Measurements from ENCODE around the gene FTL.
A peak's percentile ranks its signal among the peaks of the same experiment; 100 is the strongest.
"Not testable (repeated sequence)": the region's sequence is repeated elsewhere in the genome, so short reads cannot be mapped to it uniquely, and the experiment has no call there.

FTL gene

GRCh38 chr19:48965040-48965805, at the start of gene FTL:
FTL (plus strand) TSS chr19:48965309; CDS start chr19:48965508, 199 bp downstream.
- peak; percentile 97 for DNase-seq

DNA sequence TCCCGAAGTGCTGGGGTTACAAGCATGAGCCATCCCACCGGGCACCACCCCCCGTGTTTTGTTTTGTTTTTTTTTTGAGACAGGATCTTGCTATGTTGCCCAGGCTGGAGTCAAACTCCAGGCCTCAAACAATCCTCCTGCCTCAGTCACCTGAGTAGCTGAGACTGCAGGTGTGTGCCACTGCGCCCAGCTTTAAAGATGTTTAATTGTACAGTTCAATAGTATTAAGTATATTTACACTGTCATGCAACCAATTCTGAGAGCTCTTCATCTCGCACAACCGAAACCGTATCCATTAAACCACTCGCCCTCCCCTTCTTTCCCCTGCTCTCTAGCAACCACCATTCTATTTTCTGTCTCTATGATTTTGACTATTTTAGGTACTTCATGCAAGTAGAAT, 49.4 kb upstream of the FTL start:
- peak; percentile 96 for DNase-seq

DNA sequence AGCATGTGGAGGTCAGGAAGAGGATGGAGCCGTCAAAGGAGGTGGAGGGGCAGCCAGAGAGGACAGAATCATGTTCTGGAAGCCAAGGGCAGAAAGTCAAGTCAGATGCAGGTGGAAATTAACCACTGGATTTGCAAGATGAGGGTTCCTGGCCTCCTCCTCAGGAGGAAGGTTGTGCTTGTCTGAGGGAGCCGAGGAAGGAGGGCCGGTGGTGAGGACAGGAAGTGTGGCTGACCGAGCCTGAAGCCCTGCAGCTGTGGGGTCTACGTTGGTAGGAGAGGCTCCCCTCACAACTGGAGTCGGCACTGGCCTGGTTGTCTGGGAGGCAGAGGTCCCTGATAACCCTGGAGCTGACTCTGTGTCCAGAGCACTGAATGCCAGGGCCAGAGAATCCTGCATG, 47.0 kb upstream of the FTL start:
- DNase-seq: no peak

DNA sequence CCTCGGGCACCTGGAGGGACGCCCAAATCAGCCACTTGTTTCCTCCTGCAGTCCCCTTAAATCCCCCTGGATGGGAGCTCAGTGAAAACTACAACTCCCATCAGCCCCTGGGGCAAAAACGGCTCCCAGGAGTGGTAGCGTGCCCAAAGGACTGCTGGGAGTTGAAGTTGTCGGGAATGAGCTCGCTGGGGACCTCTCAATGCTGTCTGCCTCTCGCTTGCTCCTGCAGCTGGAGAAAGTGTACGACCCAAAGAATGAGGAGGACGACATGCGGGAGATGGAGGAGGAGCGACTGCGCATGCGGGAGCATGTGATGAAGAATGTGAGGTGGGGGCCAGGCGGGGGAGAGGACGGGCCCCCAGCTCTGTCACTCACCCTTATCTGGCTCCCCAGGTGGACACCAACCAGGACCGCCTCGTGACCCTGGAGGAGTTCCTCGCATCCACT, 46.3 kb upstream of the FTL start:
- peak; percentile 54 for DNase-seq

DNA sequence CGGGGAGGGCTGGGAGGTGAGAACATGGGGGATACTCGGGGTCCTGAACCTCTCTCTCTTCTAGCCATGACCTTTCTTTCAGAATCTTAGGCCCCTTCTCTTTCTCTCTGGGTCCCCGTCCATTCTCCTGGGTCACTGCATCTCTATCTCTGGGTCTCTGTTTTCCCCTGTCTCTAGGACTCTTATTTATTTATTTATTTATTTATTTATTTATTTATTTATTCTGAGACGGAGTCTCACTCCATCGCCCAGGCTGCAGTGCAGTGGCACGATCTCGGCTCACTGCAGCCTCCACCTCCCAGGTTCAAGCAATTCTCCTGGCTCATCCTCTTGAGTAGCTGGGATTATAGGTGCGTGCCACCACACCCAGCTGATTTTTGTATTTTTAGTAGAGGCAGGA, 45.8 kb upstream of the FTL start:
- DNase-seq: not testable (repeated sequence)

DNA sequence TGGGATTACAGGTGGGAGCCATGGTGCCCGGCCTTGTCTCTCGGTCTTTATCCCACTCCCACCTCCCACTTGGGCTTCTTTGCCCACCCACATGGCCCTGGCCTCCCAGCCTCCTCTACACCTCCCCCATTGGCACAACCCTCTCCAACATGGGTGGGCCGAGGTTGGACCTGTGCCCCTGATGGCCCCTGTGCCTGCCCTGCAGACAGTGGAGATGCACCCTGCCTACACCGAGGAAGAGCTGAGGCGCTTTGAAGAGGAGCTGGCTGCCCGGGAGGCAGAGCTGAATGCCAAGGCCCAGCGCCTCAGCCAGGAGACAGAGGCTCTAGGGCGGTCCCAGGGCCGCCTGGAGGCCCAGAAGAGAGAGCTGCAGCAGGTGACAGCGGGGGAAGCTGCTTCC, 44.2 kb upstream of the FTL start:
- DNase-seq: no peak

DNA sequence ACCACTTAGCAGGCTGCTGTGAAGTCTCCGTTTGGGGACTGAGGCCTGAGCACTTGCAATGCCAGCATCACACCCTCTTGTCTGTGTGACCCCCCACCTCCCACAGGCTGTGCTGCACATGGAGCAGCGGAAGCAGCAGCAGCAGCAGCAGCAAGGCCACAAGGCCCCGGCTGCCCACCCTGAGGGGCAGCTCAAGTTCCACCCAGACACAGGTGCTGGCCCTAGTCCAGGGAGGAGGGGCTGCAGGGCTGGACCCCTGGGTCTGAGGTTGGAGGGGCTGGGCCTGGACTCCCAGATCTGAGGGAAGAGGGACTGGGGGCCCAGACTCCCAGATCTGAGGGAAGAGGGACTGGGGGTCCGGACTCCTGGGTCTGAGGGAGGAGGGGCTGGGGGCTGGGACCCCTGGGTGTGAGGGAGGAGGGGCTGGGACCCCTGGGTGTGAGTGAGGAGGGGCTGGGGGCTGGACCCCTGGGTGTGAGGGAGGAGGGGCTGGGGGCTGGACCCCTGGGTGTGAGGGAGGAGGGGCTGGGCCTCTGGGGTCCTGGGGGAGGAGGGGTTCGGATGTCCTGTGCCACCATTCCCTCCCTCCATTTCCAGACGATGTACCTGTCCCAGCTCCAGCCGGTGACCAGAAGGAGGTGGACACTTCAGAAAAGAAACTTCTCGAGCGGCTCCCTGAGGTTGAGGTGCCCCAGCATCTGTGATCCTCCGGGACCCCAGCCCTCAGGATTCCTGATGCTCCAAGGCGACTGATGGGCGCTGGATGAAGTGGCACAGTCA, 43.2 kb upstream of the FTL start:
- no peak for DNase-seq

DNA sequence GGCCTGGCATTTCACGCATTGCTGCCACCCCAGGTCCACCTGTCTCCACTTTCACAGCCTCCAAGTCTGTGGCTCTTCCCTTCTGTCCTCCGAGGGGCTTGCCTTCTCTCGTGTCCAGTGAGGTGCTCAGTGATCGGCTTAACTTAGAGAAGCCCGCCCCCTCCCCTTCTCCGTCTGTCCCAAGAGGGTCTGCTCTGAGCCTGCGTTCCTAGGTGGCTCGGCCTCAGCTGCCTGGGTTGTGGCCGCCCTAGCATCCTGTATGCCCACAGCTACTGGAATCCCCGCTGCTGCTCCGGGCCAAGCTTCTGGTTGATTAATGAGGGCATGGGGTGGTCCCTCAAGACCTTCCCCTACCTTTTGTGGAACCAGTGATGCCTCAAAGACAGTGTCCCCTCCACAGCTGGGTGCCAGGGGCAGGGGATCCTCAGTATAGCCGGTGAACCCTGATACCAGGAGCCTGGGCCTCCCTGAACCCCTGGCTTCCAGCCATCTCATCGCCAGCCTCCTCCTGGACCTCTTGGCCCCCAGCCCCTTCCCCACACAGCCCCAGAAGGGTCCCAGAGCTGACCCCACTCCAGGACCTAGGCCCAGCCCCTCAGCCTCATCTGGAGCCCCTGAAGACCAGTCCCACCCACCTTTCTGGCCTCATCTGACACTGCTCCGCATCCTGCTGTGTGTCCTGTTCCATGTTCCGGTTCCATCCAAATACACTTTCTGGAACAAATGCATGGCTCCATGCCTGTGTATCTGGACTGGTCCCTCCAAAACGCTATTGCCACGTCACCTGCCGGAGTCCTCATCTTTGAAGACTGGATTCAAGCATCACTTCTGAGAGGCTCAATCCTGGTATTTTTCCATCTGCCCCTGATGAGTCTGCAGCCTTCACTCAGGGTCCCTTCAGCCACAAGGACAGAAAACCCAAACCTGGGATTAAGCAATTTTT, 42.3 kb upstream of the FTL start:
- DNase-seq: no peak

- peak; percentile 27 for DNase-seq
Observed at GRCh38 chr19:48925240-48925843, 39.8 kb upstream of the FTL start.

GRCh38 chr19:48925890-48926289, 39.2 kb upstream of the FTL start:
- DNase-seq: not testable (repeated sequence)

GRCh38 chr19:48926909-48927308, 38.2 kb upstream of the FTL start:
- DNase-seq: peak; percentile 70

- not testable (repeated sequence) for DNase-seq
Observed at GRCh38 chr19:48927692-48928091, 37.4 kb upstream of the FTL start.

- DNase-seq: peak; percentile 36
Observed at GRCh38 chr19:48928164-48929025, 36.7 kb upstream of the FTL start.

DNA sequence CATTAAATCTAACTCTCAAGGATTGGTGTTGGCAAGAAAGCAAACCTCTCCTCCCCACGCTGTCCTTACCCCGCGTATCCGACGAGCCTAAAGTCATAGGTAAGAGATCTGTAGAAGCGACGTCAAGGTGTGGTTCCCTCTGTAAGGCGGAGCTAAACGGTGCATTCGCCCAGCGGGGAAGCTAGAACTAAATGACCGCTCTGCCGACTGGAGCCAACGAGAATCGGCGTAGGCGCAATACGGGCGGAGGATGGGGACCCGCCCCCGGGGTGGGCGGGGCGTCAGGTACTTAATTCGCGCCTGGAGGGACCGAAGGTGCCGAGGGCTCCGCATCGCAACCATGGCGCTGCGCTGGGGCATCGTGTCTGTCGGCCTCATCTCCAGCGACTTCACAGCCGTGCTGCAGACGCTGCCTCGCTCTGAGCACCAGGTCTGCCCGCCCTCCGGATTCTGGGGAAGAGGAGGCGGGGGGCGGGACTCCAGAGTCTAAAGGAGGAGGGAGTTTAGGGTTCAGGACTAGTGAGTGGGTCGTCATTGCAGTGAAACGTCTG, 31.7 kb upstream of the FTL start, which contains the start of gene DHDH:
Gene DHDH (plus strand): TSS at position 318 of the 551 bp plus-strand sequence. CDS start 23 bp downstream, at position 341.
- peak; percentile 98 for DNase-seq

- DNase-seq: no peak
Observed at GRCh38 chr19:48934837-48935236, 30.3 kb upstream of the FTL start.

- no peak for DNase-seq
Observed at GRCh38 chr19:48935864-48936263, 29.2 kb upstream of the FTL start.

DNA sequence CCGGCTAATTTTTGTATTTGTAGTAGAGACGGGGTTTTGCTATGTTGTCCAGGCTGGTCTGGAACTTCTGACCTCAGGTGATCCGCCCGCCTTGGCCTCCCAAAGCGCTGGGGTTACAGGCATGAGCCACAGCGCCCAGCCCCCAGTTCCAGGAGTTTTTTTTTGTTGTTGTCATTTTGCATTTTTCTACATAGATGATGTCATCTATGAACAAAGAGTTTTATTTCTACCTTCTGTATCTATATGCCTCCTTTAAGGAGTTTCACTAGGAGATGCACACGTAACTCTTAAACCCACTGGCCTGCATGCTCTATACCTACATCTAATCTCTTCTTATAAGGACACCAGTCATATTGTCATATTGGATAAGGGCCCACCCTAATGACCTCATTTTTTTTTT, 26.9 kb upstream of the FTL start:
- no peak for DNase-seq

DNA sequence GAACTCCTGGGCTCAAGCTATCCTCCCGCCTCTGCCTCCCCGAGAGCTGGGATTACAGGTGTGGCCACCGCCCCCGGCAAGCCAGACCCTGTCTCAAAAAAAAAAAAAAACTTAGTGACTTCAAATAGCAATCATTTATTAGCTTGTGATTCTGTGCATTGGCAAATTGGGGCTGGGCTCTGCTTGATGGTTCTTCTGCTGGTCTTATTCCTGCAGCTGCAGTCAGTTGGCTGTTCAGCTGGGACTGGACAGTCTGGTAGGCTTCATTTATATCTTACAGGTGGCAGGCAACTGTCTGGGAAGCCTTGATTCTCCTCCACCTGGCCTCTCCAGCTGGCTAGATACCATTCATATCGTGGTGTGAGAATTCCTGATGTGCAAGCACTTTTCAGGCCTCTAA, 24.2 kb upstream of the FTL start:
- no peak for DNase-seq

DNA sequence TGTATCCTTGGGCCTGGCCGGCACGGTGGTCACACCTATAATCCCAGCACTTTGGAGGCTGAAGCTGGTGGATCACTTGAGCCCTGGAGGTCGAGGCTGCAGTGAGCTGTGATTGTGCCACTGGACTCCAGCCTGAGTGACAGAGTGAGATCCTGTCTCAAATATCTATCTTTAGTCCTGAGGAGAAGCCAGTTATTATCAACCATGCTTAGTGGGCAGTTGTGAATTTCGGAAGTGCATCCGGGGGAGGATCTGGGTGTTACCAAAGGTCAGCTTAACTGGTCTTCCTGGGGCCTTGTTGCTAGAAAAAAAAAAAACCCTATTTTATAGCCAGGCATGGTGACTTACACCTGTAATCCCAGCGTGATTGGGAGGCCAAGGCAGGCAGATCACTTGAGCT, 22.0 kb upstream of the FTL start:
- DNase-seq: no peak

DNA sequence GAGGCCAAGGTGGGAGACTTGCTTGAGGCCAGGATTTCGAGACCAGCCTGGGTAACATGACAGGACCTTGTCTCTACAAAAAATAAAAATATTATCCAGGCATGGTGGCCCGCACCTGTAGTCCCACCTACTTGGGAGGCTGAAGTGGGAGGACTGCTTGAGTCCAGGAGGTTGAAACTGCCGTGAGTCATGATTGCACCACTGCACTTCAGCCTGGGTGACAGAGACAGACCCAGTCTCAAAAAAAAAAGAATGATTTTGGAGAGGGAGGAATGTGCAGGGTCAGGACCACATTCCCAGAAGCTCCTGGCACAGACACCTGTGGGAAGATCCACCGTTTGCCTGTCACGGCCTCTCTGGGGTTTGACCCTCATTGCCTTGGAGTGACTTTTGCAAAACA, 19.7 kb upstream of the FTL start:
- no peak for DNase-seq

DNA sequence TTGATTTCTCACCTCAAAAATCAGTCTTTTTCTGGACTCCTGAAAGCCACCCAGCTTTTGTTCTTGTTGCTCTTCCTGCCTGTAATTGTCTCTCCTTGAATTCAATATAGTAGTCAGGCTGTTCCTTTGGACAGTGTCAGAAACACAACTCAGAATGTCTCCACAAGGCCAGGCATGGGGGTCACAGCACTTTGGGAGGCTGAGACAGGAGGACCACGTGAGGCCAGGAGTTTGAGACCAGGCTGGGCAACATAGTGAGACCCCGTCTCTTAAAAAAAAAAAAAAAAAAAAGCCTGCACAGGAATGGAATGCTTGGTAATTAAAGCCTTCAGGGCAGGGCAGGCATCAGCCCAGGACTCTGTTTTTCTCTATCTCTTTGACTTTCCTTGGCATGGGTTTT, 19.3 kb upstream of the FTL start:
- DNase-seq: no peak

Measured in DMS53 (cell line).